Esophagus muscularis mucosa (tissue), 4 donors: ENCODE results near the gene MOAP1.
A peak's percentile ranks its signal among the peaks of the same experiment; 100 is the strongest.

Experiments
- CTCF ChIP-seq, 3 experiments: fragments of 200-600 bp in 2 of 3; fragments of 450-650 bp in 1 of 3; sonication (generic) in 2 of 3; IDR thresholded peaks; one replicate each; pipeline ENCODE4 v1.5.1; 2017 to 2019; ENCODE audit warnings: antibody characterized with exemption in 3 of 3, mild to moderate bottlenecking in 2 of 3, moderate library complexity in 1 of 3
- EP300 ChIP-seq: sonication (generic); formaldehyde crosslinking; IDR thresholded peaks from one replicate; pipeline ENCODE4 v1.6.1; 2017; ENCODE audit warnings: antibody characterized with exemption
- POLR2A ChIP-seq: fragments of 450-650 bp; IDR thresholded peaks from one replicate; pipeline ENCODE4 v1.6.1; 2017; ENCODE audit warnings: antibody characterized with exemption, moderate library complexity, mild to moderate bottlenecking, low read depth

DNA sequence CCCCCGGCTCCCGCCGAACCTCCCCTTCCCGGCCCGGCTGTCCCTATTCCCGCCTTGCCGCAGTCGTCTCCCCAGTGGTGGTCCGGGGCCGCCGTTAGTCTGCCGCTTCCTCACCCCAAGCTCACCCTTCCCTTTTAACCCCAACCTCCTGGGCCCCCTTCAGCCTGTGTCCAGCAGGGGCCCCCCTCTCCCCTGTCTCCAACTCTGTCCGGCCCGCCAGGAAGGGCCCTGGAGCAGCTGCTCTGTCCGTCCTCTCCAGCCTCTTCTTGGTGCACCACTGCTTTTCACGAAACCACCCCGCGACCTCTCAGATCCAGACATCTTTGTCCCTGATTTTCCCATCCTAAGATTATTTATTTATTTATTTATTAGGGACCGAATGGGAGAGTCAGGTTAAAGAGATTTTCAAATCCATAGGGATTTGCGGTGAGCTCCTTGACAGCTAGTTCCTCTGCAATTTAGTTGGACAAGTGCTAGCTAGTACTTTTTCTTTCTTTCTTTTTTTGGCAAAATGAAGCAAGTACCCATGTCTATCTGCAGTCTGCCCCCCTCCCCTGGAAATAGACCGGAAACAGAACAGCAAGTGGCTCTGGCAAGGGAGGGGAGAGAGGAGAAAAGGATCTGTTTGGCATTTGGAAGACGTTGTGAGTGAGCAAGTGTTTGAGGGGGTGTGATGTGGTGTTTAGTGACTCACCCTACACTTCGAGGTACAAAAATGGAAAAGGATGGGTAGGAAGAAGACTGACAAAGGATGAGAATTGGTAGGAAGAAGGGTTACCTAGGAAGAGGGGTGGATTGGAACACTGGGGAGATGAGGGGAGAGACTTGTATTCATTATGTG is 23.0 kb upstream of the MOAP1 start:
- TF ChIP-seq POLR2A (no peak), CTCF (IDR thresholded peaks at IDR 0.05) (peak in 2 of 3 experiments; percentile 27 to 29), EP300 (no peak)
